ENCODE results near the gene PDE6A.
"Not testable (repeated sequence)": the region's sequence is repeated elsewhere in the genome, so short reads cannot be mapped to it uniquely, and the experiment has no call there.

Gene PDE6A

GRCh38 chr5:149951138-149951749 lies 6.7 kb upstream of the PDE6A start:
- DNase-seq = no peak

GRCh38 chr5:149948993-149949392 lies 4.4 kb upstream of the PDE6A start:
- DNase-seq = no peak

- DNase-seq = no peak
These were observed 1.5 kb upstream of the PDE6A start for GRCh38 chr5:149946118-149946517.

- DNase-seq = not testable (repeated sequence)
These were observed 1.2 kb downstream of the PDE6A start for GRCh38 chr5:149943177-149943949.

- DNase-seq = not testable (repeated sequence)
These were observed 1.8 kb downstream of the PDE6A start for GRCh38 chr5:149942741-149943169.

GRCh38 chr5:149942199-149942598 lies 2.4 kb downstream of the PDE6A start:
- DNase-seq = no peak

GRCh38 chr5:149941795-149942194 lies 2.8 kb downstream of the PDE6A start:
- no peak for DNase-seq

DNA sequence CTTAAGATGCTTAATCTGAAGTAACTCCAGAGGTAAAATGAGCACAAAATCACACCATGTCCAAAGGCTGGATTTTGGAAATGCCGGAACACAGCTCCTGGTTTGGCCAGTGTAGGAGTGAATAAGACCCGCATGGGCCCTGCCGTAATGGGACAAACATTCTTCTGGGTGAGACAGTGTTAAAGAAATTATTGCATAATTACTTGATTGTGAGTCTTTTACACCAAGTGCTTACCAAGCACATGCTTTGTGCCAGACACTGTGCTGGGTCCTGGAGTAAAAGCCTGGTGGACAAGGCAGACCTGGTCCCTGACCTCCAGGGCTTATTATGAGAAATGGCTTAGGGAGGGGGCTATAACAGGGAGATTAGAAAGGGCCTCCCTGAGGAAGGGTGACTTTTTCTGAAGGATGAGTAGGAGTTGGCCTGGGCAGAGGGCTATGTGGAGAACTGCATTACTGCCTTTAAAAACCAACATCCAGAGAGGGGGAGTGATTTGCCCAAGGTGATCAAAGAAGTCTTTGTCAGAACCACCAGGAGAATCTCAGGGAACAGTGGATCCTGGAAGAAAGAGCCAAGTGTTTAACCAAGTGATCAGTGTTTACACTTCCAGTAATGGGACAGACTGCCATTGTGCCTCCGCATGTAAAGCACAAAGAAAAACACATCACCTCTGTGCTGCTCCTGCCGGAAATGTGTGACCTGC lies 3.5 kb downstream of the PDE6A start:
- no peak for DNase-seq

GRCh38 chr5:149940077-149940574 lies 4.5 kb downstream of the PDE6A start:
- peak; percentile 52 to 74 (median 65) for DNase-seq

- peak in 2 of 3 donors; percentile 37 to 47 for DNase-seq
These were observed 5.0 kb downstream of the PDE6A start for GRCh38 chr5:149939546-149939945.

GRCh38 chr5:149938791-149939358 lies 5.7 kb downstream of the PDE6A start:
- peak; percentile 62 to 78 (median 67) for DNase-seq

DNA sequence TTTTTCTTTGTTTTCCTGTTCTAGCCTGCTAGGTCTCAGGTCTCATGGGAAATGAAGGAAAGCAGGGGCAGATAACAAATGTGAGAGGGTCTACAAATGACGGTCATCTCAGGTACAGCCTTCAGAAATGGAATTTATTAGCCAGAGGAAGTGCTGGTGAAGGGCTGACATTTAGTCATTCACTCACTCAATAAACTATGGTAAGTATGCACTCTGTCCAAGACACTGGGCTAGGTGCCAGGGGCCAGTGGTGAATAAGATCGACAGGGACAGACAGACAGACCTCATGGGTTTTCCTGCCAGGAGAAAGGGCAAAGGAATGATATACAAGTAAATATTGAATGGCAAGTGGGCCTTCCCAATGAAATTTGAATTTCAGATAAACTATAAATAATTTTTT lies 6.3 kb downstream of the PDE6A start:
- peak; percentile 32 to 62 (median 45) for DNase-seq

DNA sequence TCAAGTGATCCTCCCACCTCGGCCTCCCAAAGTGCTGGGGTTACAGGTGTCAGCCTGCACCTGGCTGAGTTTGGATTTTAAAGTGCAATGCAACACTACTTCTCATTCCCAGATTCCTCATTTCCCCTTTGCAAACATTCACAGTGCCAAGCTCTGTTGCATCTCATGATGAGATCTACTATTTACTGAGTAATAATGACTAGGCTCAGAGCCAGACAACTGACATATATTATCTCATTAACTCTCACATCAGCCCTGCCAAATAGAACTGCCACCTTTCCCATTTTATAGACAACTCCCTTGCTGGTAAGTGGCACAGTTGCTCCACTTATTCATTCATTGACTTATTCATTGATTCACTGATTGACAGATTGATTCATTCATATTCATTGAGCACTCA lies 7.0 kb downstream of the PDE6A start:
- peak in 2 of 3 donors; percentile 14 to 42 for DNase-seq

GRCh38 chr5:149936700-149937091 lies 7.9 kb downstream of the PDE6A start:
- no peak for DNase-seq

DNA sequence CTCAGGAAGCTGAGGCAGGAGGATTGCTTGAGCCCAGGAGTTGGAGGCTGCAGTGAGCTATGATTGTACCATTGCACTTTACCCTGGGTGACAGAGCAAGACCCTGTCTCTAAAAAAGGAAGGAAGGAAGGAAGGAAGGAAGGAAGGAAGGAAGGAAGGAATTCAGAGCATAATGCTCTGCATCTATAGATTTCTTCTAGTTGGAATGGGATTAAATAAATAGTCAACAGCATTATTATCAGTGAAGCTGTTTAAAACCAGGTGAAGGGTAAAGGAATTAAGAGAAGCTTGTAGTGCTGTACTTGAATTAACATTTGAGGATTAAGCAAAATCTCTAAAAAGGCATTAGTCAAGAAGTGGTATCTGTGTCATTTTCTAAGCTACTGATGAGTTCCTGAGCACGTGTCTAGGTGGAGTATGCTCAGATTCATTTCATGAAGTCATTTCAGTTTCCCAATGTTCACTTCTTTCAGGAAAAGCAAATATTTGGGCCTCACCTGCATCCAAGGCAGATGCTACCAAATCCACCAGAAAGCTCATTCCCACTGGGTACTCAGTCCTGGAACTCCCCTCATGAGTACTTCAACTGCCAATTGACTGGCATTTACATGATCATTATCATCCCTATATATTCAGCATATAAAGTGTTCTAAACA lies 8.4 kb downstream of the PDE6A start:
- no peak for DNase-seq

GRCh38 chr5:149935431-149935901 lies 9.1 kb downstream of the PDE6A start:
- DNase-seq = no peak

DNA sequence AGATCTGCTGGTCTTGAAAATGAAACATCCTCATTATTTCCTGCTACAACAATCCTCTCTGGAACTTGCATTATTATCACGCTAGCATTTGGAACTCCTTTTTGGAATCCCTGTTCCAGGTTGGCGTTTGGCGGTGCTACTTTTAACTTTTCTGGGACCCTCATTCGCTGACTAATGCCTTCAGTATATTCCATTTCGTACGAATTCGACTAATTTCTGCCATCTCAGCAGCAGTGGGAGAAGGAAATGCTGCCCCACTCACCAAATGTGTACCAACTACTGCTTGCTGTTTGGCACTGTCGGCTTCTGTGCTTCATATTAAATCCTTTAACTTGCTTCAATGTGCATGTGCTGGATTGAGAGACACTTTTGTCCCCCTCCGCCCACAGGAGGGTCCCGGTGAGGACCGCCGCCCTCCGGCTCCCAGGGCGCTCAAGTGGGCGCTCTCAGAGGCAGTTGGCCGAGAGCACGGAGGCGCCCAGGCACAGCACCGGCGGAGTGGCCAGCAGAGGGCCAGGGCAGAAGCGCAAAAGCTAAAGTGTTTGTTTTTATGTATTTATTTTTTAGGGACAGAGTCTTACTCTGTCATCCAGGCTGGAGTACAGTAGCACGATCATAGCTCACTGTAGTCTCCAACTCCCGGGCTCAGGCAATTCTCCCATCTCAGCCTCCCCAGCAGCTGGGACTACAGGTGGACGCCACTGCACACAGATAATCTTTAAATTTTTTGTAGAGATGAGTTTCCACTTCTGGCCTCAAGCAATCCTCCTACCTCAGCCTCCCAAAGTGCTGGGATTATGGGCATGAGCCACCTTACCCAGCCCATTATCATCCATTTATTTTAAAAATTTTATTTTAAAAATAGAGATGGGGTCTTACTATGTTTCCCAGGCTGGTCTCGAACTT lies 11.9 kb downstream of the PDE6A start:
- DNase-seq = peak in 1 of 3 donors; percentile 39

DNA sequence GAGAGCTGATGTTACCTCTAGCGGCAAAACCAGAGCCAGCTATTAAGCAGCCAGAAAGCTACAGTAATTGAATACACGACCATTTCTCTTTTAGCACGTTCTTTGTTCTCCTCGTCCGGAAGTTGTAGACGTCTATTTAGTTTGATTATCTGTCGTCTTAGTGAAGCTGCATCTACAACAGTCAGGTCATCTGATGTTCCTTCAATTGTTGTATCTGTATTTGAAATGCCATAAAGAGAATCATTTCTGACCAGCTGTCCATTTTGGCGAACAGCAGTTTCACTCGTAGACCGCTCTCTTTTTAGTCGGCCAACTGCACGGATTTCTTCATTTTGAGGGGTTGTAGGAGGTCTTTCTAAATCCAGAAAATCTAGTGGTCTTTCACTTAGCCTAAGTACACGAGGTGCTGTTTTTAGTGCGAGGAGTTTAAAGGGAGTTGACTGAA lies 12.6 kb downstream of the PDE6A start:
- DNase-seq = no peak

- DNase-seq = no peak
These were observed 13.6 kb downstream of the PDE6A start for GRCh38 chr5:149930749-149931574.

DNA sequence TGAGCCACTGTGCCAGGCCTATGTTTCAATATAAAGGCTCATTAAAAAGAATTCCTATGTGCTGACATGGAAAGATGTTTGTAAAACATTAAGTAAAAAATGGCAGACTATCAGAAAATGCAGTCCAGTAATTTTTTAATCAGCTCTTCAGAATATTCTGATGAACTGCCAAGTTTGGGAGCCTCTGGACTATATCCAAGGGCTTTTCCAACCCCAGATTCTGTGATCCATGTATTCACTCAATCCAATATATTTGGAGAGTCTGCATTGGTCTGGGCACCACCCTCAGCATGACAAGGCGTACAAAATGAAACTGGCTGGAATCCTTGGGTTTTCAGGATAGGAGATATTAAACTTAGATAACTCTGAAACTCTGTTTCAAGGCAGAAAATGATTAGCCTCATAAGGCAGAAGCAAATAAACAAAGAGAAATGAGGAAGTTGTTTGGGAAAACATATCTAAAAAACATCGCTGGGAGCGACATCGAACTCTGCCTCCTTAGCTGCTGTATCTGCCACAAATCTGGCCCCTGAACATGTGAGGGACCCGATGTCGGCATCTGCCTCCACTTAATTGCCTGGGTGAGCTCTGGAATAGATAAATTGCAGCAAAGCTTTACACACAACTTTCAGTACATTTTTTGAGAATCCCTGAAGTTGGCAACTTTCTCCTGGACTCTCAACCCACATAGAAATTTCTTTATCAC lies 14.4 kb downstream of the PDE6A start:
- DNase-seq = no peak
